ENCODE results near the gene NEK4. TPM values are rescaled to one million over a fixed set of nuclear protein-coding genes. Genes with fewer than 3 reads are reported as not detected.

The NEK4 gene
- total RNA-seq, 8 experiments from 2014 or later: 8.0 to 32.5 (median 20.7) TPM

- ATAC-seq (replicated peaks in 6 of 8): no peak
- Histone ChIP-seq H3K4me3 (no peak overlapping the region), H3K4me1 (replicated peaks in 1 of 2) (peaks cover 3 to 4% of the 10 kb centered on the region in 2 donors), H3K27ac (no peak overlapping the region)
- 63 to 100% (median 92%) methylated on average over 1 to 7 of the region's 13 CpGs; no CpG with 5 or more reads in 4 of the 10 experiments for WGBS, 10 experiments
- in situ Hi-C loops (cut with MboI; ENCODE audit: low pct_unique_long_range_greater_than_20kb in 2 of 9, low sequenced_read_pairs in 9 of 9, unreplicated experiment in 9 of 9): no loop called here
These were observed 20.0 kb upstream of the NEK4 start for GRCh38 chr3:52790741-52791140.

DNA sequence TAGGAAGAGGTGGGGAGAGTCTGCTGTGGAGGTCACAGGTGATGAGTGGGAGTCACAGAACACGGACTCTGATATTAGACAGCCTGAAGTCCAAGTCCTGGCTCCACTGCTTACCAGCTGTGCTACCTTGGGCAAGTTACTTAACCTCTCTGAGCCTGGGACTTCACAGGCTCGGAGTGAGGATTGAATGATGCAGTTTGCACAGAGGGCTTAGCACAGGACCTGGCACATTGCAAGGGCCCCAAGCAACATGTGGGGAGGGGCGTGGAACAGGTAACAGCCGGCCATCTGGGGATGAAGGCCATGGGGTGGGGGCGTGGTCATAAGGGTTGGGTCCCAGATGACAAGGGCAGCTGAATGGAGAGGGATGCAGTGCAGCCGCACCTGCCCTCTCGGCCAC is 19.6 kb upstream of the NEK4 start:
- no peak for ATAC-seq (replicated peaks in 6 of 8)
- no peak overlapping the region for H3K27ac ChIP-seq
- WGBS, 10 experiments: 76 to 93% (median 86%) methylated on average over 1 to 3 of the region's 7 CpGs; no CpG with 5 or more reads in 7 of the 10 experiments

DNA sequence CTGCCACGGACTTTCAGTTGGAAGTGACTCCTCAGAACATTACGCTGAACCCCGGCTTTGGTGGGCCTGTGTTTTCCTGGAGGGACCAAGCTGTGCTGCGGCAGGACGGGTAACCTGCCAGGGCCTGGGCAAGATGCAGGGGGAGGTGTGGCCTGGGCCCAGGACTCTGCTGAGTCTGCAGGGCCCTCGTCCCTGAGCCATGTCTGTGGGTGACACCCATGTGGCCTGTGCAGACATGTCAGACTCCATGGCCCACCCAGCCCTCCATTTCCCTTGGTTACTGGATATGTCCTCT is 19.0 kb upstream of the NEK4 start:
- H3K4me1 ChIP-seq (replicated peaks in 1 of 2): peaks cover 3 to 4% of the 10 kb centered on the region in 2 donors
- ATAC-seq (replicated peaks in 6 of 8): peak in 1 of 8 experiments; percentile 6
- in situ Hi-C loops (cut with MboI; ENCODE audit: low pct_unique_long_range_greater_than_20kb in 2 of 9, low sequenced_read_pairs in 9 of 9, unreplicated experiment in 9 of 9): no loop called here
- no peak overlapping the region for H3K4me3 ChIP-seq
- WGBS, 10 experiments: 60 to 92% (median 64%) methylated on average over 1 to 4 of the region's 6 CpGs; no CpG with 5 or more reads in 6 of the 10 experiments
- no peak overlapping the region for H3K27ac ChIP-seq

More for the DNA sequence above, 19.6 kb upstream of the NEK4 start:
- Histone ChIP-seq H3K4me3 (no peak overlapping the region), H3K4me1 (replicated peaks in 1 of 2) (peaks cover 3 to 4% of the 10 kb centered on the region in 2 donors)
- in situ Hi-C loops (cut with MboI; ENCODE audit: low pct_unique_long_range_greater_than_20kb in 2 of 9, low sequenced_read_pairs in 9 of 9, unreplicated experiment in 9 of 9): no loop called here

GRCh38 chr3:52788890-52789745 is 18.4 kb upstream of the NEK4 start:
- H3K4me3 ChIP-seq: no peak overlapping the region
- no peak for ATAC-seq (replicated peaks in 6 of 8)
- H3K27ac ChIP-seq: no peak overlapping the region
- 38 to 100% (median 74%) methylated on average over 1 to 8 of the region's 16 CpGs; no CpG with 5 or more reads in 4 of the 10 experiments for WGBS, 10 experiments
- peaks cover 0 to 1% of the 10 kb centered on the region in 2 donors for H3K4me1 ChIP-seq (replicated peaks in 1 of 2)
- in situ Hi-C loops (cut with MboI; ENCODE audit: low pct_unique_long_range_greater_than_20kb in 2 of 9, low sequenced_read_pairs in 9 of 9, unreplicated experiment in 9 of 9): no loop called here

GRCh38 chr3:52787672-52788625 is 17.2 kb upstream of the NEK4 start:
- no peak overlapping the region for H3K27ac ChIP-seq
- no peaks in the 10 kb centered on the region for H3K4me1 ChIP-seq (replicated peaks in 1 of 2)
- ATAC-seq (replicated peaks in 6 of 8): peak in 7 of 8 experiments; percentile 17 to 85 (median 40)
- in situ Hi-C loops (cut with MboI; ENCODE audit: low pct_unique_long_range_greater_than_20kb in 2 of 9, low sequenced_read_pairs in 9 of 9, unreplicated experiment in 9 of 9): no loop called here
- H3K4me3 ChIP-seq: no peak overlapping the region
- 0 to 84% (median 57%) methylated on average over 1 to 8 of the region's 17 CpGs; no CpG with 5 or more reads in 3 of the 10 experiments for WGBS, 10 experiments

GRCh38 chr3:52787246-52787645 is 16.5 kb upstream of the NEK4 start:
- in situ Hi-C loops (cut with MboI; ENCODE audit: low pct_unique_long_range_greater_than_20kb in 2 of 9, low sequenced_read_pairs in 9 of 9, unreplicated experiment in 9 of 9): no loop called here
- ATAC-seq (replicated peaks in 6 of 8): no peak
- WGBS, 10 experiments: 67 to 100% (median 68%) methylated on average over 1 to 4 of the region's 11 CpGs; no CpG with 5 or more reads in 7 of the 10 experiments
- Histone ChIP-seq H3K4me3 (no peak overlapping the region), H3K4me1 (replicated peaks in 1 of 2) (no peaks in the 10 kb centered on the region), H3K27ac (no peak overlapping the region)

GRCh38 chr3:52786330-52787215 is 15.8 kb upstream of the NEK4 start:
- Histone ChIP-seq H3K27ac (no peak overlapping the region), H3K4me1 (replicated peaks in 1 of 2) (no peaks in the 10 kb centered on the region), H3K4me3 (no peak overlapping the region)
- in situ Hi-C loops (cut with MboI; ENCODE audit: low pct_unique_long_range_greater_than_20kb in 2 of 9, low sequenced_read_pairs in 9 of 9, unreplicated experiment in 9 of 9): no loop called here
- no peak for ATAC-seq (replicated peaks in 6 of 8)
- WGBS, 10 experiments: 20 to 100% (median 81%) methylated on average over 1 to 7 of the region's 19 CpGs; no CpG with 5 or more reads in 2 of the 10 experiments

DNA sequence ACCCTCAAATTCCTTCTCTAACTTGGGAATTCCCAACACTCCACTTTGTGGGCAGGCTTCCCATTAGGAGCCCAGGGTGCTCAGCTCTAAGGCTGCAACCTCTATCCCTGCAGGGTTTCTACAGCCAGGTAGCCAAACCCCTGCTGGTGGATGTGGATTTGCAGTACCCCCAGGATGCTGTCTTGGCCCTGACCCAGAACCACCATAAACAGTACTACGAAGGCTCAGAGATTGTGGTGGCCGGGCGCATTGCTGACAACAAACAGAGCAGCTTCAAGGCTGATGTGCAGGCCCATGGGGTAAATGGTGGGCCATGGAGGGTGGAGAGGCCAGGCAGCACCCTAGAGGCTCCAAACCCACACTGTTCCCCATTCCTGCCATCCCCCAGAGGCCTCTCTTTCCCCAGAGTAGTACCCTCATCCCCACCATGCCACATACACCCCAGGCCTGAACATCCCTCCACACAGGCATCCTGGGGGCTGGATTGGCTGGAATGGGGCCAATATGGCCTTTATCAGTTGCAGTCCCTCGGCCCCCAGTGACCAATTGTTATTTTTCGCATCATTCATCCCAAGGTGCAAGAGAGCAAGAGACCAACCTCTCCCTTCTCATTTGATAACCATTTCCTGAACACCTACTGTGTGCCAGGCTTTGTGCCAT is 14.3 kb upstream of the NEK4 start:
- 64 to 100% (median 81%) methylated on average over 1 to 5 of the region's 5 CpGs; no CpG with 5 or more reads in 4 of the 10 experiments for WGBS, 10 experiments

DNA sequence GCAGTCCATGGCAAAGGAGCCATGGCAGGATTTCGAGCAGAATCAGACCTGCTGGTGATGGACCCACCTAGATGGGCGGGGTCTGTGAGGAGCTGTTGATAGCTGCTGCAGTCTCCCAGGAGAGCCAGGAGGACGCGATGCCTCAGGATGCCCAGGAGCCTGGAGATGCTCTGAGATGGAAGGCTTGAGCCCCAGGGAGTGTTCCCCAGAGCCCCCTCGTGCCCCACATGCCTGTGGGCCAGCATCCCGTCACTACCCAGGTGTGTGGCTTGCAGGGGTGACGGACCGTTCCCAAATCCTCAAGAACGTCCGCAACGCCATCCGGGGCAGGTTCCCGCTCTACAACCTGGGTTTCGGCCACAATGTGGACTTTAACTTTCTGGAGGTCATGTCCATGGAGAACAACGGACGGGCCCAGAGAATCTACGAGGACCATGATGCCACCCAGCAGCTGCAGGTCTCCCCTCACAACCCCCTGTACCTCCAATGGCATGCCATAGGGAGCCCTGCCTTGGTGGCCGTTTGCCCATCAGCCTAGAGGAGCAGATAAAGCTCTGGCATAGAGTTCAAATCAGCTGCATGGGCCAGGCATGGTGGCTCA is 13.4 kb upstream of the NEK4 start:
- no peak for ATAC-seq (replicated peaks in 6 of 8)
- Histone ChIP-seq H3K4me3 (no peak overlapping the region), H3K27ac (no peak overlapping the region), H3K4me1 (replicated peaks in 1 of 2) (no peaks in the 10 kb centered on the region)
- 7 to 100% (median 60%) methylated on average over 2 to 6 of the region's 18 CpGs; no CpG with 5 or more reads in 6 of the 10 experiments for WGBS, 10 experiments
- in situ Hi-C loops (cut with MboI; ENCODE audit: low pct_unique_long_range_greater_than_20kb in 2 of 9, low sequenced_read_pairs in 9 of 9, unreplicated experiment in 9 of 9): no loop called here

More for the DNA sequence above, 14.3 kb upstream of the NEK4 start:
- Histone ChIP-seq H3K4me1 (replicated peaks in 1 of 2) (no peaks in the 10 kb centered on the region), H3K27ac (no peak overlapping the region), H3K4me3 (no peak overlapping the region)
- in situ Hi-C loops (cut with MboI; ENCODE audit: low pct_unique_long_range_greater_than_20kb in 2 of 9, low sequenced_read_pairs in 9 of 9, unreplicated experiment in 9 of 9): no loop called here
- no peak for ATAC-seq (replicated peaks in 6 of 8)

DNA sequence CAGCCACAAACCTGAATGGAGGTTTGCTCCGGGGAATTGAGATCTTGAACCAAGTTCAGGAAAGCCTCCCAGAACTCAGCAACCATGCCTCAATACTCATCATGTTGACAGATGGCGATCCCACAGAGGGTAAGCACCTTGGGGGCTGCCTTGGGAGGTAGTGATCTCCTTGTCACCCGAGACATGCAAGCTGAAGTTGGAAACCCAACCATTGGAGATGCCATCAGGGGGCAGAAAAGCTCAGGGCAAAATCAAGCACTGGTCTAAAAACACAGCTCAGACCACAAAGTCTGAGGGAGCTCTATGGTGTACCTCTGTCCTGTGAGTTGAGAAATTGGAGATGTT is 12.4 kb upstream of the NEK4 start:
- no peak overlapping the region for H3K4me3 ChIP-seq
- 20 to 70% (median 60%) methylated on average over 1 to 2 of the region's 3 CpGs; no CpG with 5 or more reads in 7 of the 10 experiments for whole genome bisulfite sequencing, 10 experiments
- in situ Hi-C loops (cut with MboI; ENCODE audit: low pct_unique_long_range_greater_than_20kb in 2 of 9, low sequenced_read_pairs in 9 of 9, unreplicated experiment in 9 of 9): no loop called here

DNA sequence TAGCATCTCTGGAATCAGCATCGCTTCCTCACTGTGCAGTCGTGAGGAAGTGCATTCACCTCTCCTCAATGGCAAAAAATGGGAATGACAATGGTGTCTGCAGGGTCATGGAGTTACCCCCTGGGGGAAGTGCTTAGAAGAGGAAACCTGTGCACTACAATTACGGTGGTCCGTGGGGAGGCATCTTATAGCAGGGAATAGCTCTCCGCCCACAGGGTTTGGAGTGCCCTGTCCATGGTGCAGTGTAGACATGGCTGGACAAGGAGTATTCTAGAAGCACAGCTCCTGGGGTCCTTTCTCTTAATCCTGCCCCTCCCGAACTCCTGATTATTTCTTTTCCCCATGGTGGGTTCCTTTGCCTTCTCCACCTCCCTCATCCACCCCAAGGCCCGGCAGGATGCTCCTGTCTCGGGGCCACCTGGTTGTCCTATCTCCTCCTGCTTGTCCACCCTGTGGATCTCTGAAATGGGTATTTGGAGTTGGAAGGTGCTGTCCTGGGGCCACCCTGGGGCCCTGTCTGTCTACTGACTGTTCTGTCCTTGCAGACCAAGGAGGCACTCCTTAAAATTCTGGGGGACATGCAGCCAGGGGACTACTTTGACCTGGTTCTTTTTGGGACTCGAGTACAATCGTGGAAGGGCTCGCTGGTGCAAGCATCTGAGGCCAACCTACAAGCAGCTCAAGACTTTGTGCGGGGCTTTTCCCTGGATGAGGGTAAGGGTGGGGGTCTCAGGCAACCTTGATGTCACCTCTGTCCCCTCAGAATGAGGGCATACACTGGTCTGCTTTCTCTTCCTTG is 11.9 kb upstream of the NEK4 start:
- Histone ChIP-seq H3K4me3 (no peak overlapping the region), H3K4me1 (replicated peaks in 1 of 2) (no peaks in the 10 kb centered on the region), H3K27ac (no peak overlapping the region)
- no peak for ATAC-seq (replicated peaks in 6 of 8)
- in situ Hi-C loops (cut with MboI; ENCODE audit: low pct_unique_long_range_greater_than_20kb in 2 of 9, low sequenced_read_pairs in 9 of 9, unreplicated experiment in 9 of 9): no loop called here
- WGBS, 10 experiments: 20 to 100% (median 52%) methylated on average over 1 to 6 of the region's 12 CpGs; no CpG with 5 or more reads in 2 of the 10 experiments

More for the DNA sequence above, 12.4 kb upstream of the NEK4 start:
- no peaks in the 10 kb centered on the region for H3K4me1 ChIP-seq (replicated peaks in 1 of 2)
- ATAC-seq (replicated peaks in 6 of 8): no peak
- no peak overlapping the region for H3K27ac ChIP-seq

All from motor neuron (in vitro differentiated cells).